ENCODE data around the gene GRIK1.

- TF ChIP-seq CTCF (IDR thresholded peaks at IDR 0.05; ENCODE audit: low read length) (no peak), EZH2 (IDR thresholded peaks at IDR 0.05; ENCODE audit: borderline replicate concordance, low read length) (no peak)
Measured at GRCh38 chr21:29654855-29655254, 284.9 kb downstream of the GRIK1 start.
